ENCODE data around the gene OBP2A.

The OBP2A gene

DNA sequence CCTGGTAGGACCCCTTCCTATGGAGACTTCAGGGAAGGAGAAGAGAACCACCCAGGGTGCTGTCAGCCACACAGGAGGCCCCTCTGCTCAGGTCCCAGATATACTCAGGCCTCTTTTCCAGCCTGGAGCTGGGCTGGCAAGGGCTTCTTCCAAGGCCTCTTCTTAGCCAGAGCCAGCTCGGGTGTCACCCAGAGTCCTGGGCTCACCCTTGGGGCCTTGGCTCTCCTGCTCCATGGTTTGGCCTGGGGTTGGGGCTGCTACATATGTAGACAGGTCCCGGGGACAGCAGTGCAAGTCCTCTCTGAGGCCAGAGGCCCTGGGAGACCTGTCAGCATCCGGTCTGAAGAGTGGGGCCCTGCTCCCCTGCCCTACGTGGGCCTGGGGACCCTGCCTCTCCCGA, 38.4 kb downstream of the OBP2A start:
- Mint-ChIP-seq H3K9me3 (ENCODE audit: low read depth) (no peaks in the 10 kb centered on the region), H3K4me3 (no peak overlapping the region), H3K36me3 (no peaks in the 10 kb centered on the region)

DNA sequence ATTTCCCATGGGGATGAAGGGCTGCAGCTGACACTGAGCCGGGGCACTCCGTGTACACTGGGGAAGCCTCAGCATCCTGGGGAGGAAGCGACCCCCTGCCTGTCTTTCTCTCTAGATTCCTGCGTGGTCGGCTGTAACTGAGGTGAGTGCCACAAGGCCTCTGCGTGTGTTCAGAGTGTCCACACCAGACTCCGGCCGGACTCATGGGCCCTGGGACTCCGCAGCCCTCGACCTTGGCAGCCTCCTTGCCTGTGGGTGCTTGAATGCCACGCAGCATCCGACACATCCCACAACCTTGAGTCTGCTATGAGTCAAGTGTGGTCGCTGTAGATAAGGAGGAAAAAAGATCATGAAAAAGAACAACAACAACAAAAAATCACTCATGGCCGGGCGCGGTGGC, 39.0 kb downstream of the OBP2A start:
- no peaks in the 10 kb centered on the region for H3K36me3 Mint-ChIP-seq
- H3K4me3 Mint-ChIP-seq: no peak overlapping the region
- peaks cover 5% of the 10 kb centered on the region for H3K27me3 Mint-ChIP-seq
- no peaks in the 10 kb centered on the region for H3K4me1 Mint-ChIP-seq (ENCODE audit: low read depth)
- H3K27ac Mint-ChIP-seq: no peak overlapping the region
- no peaks in the 10 kb centered on the region for H3K9me3 Mint-ChIP-seq (ENCODE audit: low read depth)

More for the DNA sequence above, 38.4 kb downstream of the OBP2A start:
- peaks cover 3% of the 10 kb centered on the region for H3K27me3 Mint-ChIP-seq
- no peaks in the 10 kb centered on the region for H3K4me1 Mint-ChIP-seq (ENCODE audit: low read depth)
- H3K27ac Mint-ChIP-seq: no peak overlapping the region

DNA sequence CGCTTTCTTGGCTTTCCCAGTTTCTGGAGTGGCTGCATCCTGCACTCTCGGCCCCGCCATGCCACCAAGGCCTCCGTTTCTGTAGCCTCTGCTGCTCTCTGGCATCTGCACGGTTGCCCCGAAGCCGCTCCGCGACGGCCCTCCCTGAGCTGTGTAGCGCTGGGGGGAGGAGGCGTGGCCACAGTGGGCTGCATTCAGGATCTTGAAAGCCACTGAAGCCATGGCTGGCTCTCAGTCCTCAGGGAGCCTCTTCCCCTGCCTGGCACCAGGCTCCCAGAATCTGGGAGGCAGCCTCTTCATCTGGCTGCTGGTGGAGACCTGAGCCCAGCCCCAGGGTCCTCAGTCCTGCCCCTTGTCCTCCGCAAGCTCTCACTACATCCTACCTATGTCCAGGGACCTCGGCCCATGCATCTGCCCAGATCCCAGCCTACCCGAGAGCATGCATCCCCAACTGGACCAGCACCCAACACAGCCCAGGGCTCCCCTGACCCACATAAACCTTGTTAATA, 40.7 kb downstream of the OBP2A start:
- H3K9me3 Mint-ChIP-seq (ENCODE audit: low read depth): no peaks in the 10 kb centered on the region
- H3K4me3 Mint-ChIP-seq: no peak overlapping the region
- H3K27ac Mint-ChIP-seq: no peak overlapping the region
- no peaks in the 10 kb centered on the region for H3K36me3 Mint-ChIP-seq
- peaks cover 9% of the 10 kb centered on the region for H3K27me3 Mint-ChIP-seq
- no peaks in the 10 kb centered on the region for H3K4me1 Mint-ChIP-seq (ENCODE audit: low read depth)

DNA sequence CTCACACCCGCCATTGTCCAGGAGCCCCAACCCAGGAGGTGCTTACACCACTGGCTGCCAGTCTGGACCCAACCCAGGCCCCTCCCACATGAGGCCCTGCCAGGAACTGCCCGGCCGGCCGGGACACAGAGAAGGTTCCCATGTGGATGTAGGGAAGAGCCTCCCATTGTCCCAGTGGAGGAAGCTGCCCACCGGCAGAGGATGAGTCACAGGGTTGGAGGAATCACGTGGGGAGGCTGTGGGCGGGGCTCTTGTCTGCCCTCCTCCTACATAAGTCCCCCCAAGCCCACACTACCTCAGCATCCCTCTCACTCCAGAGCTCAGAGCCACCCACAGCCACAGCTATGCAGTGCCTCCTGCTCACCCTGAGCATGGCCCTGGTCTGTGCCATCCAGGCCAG, 41.7 kb downstream of the OBP2A start:
- no peaks in the 10 kb centered on the region for H3K9me3 Mint-ChIP-seq (ENCODE audit: low read depth)
- H3K36me3 Mint-ChIP-seq: no peaks in the 10 kb centered on the region
- no peak overlapping the region for H3K4me3 Mint-ChIP-seq
- H3K4me1 Mint-ChIP-seq (ENCODE audit: low read depth): no peaks in the 10 kb centered on the region
- H3K27ac Mint-ChIP-seq: no peak overlapping the region
- H3K27me3 Mint-ChIP-seq: peaks cover 6% of the 10 kb centered on the region

DNA sequence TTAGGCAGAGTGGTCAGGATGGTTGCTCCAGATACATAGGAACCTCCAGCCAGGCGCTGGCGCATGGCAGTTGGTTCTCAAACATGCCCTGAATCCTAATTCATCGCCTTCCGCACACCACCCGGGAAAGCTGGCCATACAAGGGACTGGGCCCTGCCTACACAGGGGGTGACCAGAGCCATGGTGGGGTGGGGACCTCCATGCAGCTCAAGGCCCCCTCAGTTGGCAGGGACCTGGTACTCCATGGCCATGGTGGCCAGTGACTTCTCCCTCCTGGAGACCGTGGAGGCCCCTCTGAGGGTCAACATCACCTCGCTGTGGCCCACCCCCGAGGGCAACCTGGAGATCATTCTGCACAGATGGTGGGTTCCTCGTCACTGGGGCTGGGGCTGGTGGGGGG, 42.4 kb downstream of the OBP2A start:
- Mint-ChIP-seq H3K36me3 (no peaks in the 10 kb centered on the region), H3K9me3 (ENCODE audit: low read depth) (no peaks in the 10 kb centered on the region), H3K27me3 (peaks cover 6% of the 10 kb centered on the region), H3K4me1 (ENCODE audit: low read depth) (no peaks in the 10 kb centered on the region), H3K4me3 (no peak overlapping the region), H3K27ac (no peak overlapping the region)

DNA sequence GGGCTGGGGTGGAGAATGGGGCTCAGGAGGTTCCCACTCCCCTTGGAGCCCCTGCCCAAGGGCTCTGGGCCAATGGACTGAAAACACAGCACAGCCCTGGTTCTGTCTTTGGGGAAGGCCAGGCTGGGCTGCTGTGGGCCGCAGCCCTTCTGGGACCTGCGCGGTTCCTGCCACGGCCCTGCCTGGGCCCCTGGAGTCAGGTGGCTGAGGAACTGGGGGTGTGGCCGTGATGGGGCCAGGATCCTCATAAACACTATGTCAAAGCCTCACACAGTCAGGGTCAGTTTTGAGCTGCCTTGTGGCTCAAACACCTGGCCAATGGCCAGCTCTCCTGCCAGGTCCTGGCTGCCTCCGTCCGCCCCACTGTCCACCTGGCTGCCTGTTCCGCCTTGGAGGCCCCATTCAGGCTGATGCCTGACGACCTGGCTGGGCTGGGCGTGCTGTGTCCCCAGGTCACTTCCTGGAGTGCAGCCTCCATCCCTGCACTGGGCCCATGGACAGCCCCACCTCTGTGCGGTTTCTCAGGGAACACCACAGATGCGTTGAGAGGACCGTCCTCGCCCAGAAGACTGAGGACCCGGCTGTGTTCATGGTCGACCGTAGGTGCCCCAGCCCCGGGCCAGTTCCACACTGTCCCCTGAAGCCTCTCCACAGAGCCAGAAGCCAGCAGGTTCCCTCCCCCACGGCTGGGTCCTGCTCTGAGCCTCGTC, 43.1 kb downstream of the OBP2A start:
- Mint-ChIP-seq H3K27ac (no peak overlapping the region), H3K4me3 (no peak overlapping the region), H3K27me3 (peaks cover 6% of the 10 kb centered on the region)

DNA sequence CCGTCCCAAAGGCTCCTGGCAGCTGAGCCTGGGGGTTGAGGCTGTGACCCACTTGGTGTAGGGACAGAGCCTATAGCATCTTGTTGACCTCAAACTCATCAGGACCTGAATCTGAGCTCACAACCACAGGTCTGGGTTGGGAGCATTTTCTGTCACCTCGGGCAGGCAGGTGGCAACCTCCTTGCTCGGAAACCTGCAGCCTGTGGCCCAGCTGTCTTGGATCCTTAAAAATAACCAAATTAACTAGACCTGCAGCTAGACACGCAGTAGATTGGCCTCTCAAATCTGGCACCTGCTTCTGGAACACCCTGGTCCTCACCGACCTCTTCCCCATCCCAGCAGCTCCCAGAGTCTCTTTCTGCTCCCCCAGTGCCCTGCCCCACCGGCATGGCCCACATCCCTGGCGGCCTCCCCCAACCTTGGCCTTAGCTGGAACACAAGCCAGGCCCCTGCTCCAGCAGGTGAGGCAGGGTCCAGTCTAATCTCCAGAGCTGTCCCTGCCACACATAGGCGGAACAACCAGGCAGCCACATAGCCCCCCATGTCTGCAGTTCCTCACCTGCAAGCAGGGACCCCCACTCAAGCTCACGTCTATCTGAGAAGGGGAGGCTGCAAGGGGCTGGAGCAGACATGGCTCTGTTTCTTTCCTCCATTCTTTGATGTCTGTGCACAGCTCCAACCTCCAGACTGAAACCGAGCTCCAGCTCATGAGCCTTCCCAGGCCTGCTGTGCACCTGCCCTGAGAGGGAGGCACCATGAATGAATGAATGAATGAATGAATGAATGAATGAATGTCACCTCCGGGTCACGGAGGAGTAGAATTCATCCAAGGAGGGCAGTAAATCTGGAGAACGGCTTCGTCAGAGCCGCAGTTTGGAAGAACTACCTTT, 43.9 kb downstream of the OBP2A start:
- Mint-ChIP-seq H3K27me3 (peaks cover 6% of the 10 kb centered on the region), H3K4me3 (no peak overlapping the region), H3K4me1 (ENCODE audit: low read depth) (no peaks in the 10 kb centered on the region), H3K36me3 (no peaks in the 10 kb centered on the region), H3K9me3 (ENCODE audit: low read depth) (no peaks in the 10 kb centered on the region), H3K27ac (no peak overlapping the region)

More for the DNA sequence above, 43.1 kb downstream of the OBP2A start:
- no peaks in the 10 kb centered on the region for H3K9me3 Mint-ChIP-seq (ENCODE audit: low read depth)
- no peaks in the 10 kb centered on the region for H3K4me1 Mint-ChIP-seq (ENCODE audit: low read depth)
- no peaks in the 10 kb centered on the region for H3K36me3 Mint-ChIP-seq

DNA sequence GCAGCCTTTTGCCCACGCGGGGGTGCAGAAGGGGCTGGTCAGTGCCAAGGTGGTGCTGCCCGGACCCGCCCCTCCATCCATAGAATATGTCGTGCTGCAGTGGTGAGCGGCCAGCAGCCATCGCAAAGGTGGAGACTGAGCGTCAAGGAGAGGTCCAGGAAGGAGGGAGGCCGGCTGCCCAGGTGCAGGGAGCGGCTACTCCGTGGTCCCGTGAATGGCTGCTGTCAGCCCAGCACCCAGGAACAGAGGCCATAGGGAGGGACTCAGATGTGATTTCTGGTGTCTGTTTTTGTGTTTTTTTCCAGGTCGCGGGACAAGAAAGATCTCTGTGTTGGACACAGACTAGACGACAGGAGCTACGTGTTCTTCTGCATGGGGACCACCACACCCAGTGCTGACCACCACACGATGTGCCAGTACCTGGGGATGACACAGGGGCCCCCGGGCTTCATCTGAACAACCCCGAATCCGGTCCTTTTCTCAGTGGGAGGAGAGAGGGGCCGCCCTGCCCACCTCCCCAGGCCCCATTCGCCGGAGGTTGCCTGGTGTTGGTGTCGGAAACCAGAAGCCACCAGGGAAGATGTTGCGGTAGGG, 44.7 kb downstream of the OBP2A start:
- H3K4me1 Mint-ChIP-seq (ENCODE audit: low read depth): no peaks in the 10 kb centered on the region
- peaks cover 6% of the 10 kb centered on the region for H3K27me3 Mint-ChIP-seq
- no peak overlapping the region for H3K27ac Mint-ChIP-seq
- no peaks in the 10 kb centered on the region for H3K36me3 Mint-ChIP-seq
- no peak overlapping the region for H3K4me3 Mint-ChIP-seq
- H3K9me3 Mint-ChIP-seq (ENCODE audit: low read depth): no peaks in the 10 kb centered on the region

DNA sequence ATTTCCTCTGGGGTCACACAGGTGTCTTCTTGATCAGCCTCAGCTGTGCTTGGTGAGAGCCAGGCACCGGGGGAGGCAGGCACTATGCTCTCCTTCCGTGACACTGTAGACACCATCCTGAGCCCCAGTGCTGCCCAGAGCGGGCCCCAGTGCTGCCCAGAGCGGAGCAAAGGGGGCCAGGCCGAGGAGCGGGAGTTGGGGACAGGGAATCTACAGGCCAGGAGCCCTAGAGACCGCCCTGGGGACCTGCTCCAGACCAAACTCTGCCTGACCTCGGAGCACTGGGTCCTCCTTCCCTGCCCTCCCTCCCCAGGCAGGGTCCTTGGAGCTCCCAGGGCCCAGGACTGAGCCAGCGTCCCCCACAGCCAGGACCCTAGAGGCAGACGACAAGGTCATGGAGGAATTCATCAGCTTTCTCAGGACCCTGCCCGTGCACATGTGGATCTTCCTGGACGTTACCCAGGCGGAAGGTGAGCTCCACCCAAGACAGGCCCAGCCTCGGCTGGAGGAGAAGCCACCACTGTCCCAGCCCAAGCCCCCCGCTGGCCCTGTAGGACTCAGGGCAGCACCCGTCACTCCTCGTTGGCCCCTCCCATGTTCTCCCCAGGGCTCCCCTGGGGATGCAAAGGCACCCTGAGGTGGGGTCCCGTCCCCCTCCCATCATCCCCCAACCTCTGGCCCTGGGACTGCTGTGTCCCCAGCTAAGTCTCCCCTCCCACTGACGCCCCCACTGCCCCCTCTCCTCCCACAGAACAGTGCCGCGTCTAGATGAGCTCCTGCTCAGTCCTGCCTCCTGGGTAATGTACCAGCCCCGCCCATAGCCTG, 45.8 kb downstream of the OBP2A start:
- Mint-ChIP-seq H3K9me3 (ENCODE audit: low read depth) (no peaks in the 10 kb centered on the region), H3K36me3 (no peaks in the 10 kb centered on the region), H3K4me3 (no peak overlapping the region), H3K27me3 (peaks cover 6% of the 10 kb centered on the region), H3K27ac (no peak overlapping the region), H3K4me1 (ENCODE audit: low read depth) (no peaks in the 10 kb centered on the region)

DNA sequence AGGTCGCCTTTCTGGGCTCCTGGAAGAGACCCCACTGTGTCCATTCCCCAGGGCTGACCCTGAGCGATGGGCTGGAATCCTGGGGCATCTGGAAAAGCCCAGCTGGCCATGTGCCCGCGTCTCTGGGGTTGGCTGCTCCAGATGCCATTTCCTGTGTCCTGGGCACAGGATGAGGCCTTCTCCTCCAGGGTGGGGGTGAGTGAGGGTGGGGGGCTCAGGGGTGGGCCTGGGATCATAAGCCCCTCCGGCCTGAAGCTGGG, 46.3 kb downstream of the OBP2A start:
- Mint-ChIP-seq H3K36me3 (no peaks in the 10 kb centered on the region), H3K9me3 (ENCODE audit: low read depth) (no peaks in the 10 kb centered on the region), H3K27me3 (peaks cover 6% of the 10 kb centered on the region), H3K27ac (no peak overlapping the region), H3K4me3 (no peak overlapping the region), H3K4me1 (ENCODE audit: low read depth) (no peaks in the 10 kb centered on the region)

DNA sequence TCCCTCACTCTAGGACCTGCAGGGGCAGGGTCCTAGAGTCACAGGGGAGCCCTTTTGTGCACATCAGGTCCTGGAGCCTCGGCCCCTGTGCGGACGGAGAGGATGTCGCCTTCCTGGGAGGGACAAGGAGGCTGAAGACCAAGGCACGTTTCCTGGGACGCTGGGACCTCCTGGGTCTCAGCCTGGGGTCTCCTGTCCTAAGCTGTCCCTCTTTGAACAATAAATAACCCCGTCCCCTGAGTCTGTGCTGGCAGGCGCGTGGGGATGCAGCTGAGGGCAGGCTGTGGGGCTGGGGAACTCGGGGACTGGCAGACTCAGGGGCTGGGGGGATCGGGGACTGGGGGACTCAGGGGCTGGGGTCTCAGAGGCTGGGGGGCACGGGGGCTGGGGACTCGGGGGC, 46.7 kb downstream of the OBP2A start:
- Mint-ChIP-seq H3K27me3 (peaks cover 6% of the 10 kb centered on the region), H3K36me3 (no peaks in the 10 kb centered on the region), H3K4me1 (ENCODE audit: low read depth) (no peaks in the 10 kb centered on the region)

DNA sequence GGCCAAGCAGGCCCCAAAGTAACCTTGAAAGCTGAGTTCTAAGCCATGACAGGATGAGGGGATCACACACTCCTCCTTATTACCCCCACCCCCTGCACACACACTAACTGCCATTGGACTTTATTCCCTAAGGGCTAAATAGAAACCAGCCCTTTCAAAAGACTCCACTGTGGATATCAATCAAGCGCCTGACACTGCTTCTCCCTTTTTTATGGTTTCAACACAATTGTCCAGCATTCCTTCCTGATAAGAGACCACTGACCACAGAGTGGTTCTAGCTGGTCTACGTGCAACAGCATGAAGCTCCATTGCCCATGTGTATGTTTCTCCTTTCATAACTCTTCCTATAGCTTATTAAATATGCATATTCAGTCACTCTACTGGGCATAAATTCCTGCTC, 50.3 kb downstream of the OBP2A start:
- H3K9me3 Mint-ChIP-seq (ENCODE audit: low read depth): no peaks in the 10 kb centered on the region
- H3K36me3 Mint-ChIP-seq: no peaks in the 10 kb centered on the region
- H3K27ac Mint-ChIP-seq: no peak overlapping the region
- peaks cover 5% of the 10 kb centered on the region for H3K27me3 Mint-ChIP-seq
- H3K4me3 Mint-ChIP-seq: no peak overlapping the region
- no peaks in the 10 kb centered on the region for H3K4me1 Mint-ChIP-seq (ENCODE audit: low read depth)

More for the DNA sequence above, 46.7 kb downstream of the OBP2A start:
- Mint-ChIP-seq H3K4me3 (no peak overlapping the region), H3K27ac (no peak overlapping the region), H3K9me3 (ENCODE audit: low read depth) (no peaks in the 10 kb centered on the region)
